Heart left ventricle (tissue), 16 donors: ENCODE results near the gene BMERB1. TPM values are rescaled to one million over a fixed set of nuclear protein-coding genes. Genes with fewer than 3 reads are reported as not detected.

ENCODE experiments used
- ATAC-seq, 4 donors: fragments of 200-7000 bp; cut with Tn5 transposase; one replicate each; pipeline ENCODE4 v1.9.1; 2020 to 2022; ENCODE audit warnings: moderate library complexity in 4 of 4, mild to moderate bottlenecking in 3 of 4, moderate number of reproducible peaks in 1 of 4
- DNase-seq, 5 donors: peaks; one replicate each; pipeline ENCODE4 v3.0.0-alpha.2; 2020
- H3K27ac ChIP-seq, 12 donors: fragments of 200-600 bp; sonication (generic) in 4 of 12; one replicate each; pipeline versions ENCODE4 v1.5.0 to v1.8.0; 2016 to 2022; ENCODE audit warnings: mild to moderate bottlenecking in 2 of 12
- H3K27me3 ChIP-seq, 9 donors: fragments of 200-600 bp; sonication (generic) in 2 of 9; one replicate each; pipeline versions ENCODE4 v1.5.1 to v1.8.0; 2016 to 2022; ENCODE audit warnings: mild to moderate bottlenecking in 3 of 9
- H3K36me3 ChIP-seq, 9 donors: fragments of 200-600 bp; sonication (generic) in 2 of 9; one replicate each; pipeline versions ENCODE4 v1.5.0 to v1.8.0; 2018 to 2022; ENCODE audit warnings: mild to moderate bottlenecking in 2 of 9
- H3K4me1 ChIP-seq, 12 donors: fragments of 200-600 bp; sonication (generic) in 4 of 12; one replicate each; pipeline versions ENCODE4 v1.5.0 to v1.8.0; 2016 to 2022; ENCODE audit warnings: mild to moderate bottlenecking in 3 of 12
- H3K4me3 ChIP-seq, 12 donors: fragments of 200-600 bp; sonication (generic) in 4 of 12; one replicate each; pipeline versions ENCODE4 v1.5.0 to v1.8.0; 2017 to 2022; ENCODE audit warnings: mild to moderate bottlenecking in 9 of 12, moderate library complexity in 4 of 12
- H3K9me3 ChIP-seq, 12 donors: fragments of 200-600 bp; sonication (generic) in 4 of 12; one replicate each; pipeline versions ENCODE4 v1.5.0 to v1.8.0; 2016 to 2022; ENCODE audit warnings: mild to moderate bottlenecking in 1 of 12
- CTCF ChIP-seq, 12 donors: fragments of 200-600 bp; sonication (generic) in 4 of 12; IDR thresholded peaks; one replicate each; pipeline versions ENCODE4 v1.5.0 to v1.8.0; 2018 to 2022; ENCODE audit warnings: antibody characterized with exemption in 12 of 12, mild to moderate bottlenecking in 5 of 12
- POLR2A ChIP-seq, 2 donors: fragments of 450-650 bp; IDR thresholded peaks; one replicate each; pipeline ENCODE4 v1.6.1; 2017; ENCODE audit warnings: antibody characterized with exemption in 2 of 2, mild to moderate bottlenecking in 2 of 2, moderate library complexity in 2 of 2
- WGBS, 4 donors: extraction: QIAGEN DNeasy Blood & Tissue Kit in 2 of 4; methylation state at CpG; one replicate each; pipeline versions ENCODE4 v1.1.5 to v1.1.7; 2013 to 2018; 5-methylcytosine and 5-hydroxymethylcytosine counted together
- intact Hi-C, 10 donors: fragments of 100-400 bp; cut with DNase I; formaldehyde crosslinking; loops; one replicate each; pipeline versions ENCODE4 v1.11.1 to v1.14.2; 2022
- polyA plus RNA-seq, 2 donors: library from polyadenylated mRNA; stranded (reverse); fragments of 200-250 nt; gene quantifications; one replicate each; pipeline ENCODE4 v1.2.3, GENCODE V29; 2013
- total RNA-seq, 9 donors: library from RNA; depleted of rRNA in 2 of 9; stranded (reverse); fragments of >200 nt in 2 of 9; fragmentation: NEBNext Ultra II Directional in 3 of 9; extraction: Animal tissue kit (Norgen Biotek cat#: 25700) in 3 of 9; gene quantifications; one replicate each; pipeline versions ENCODE4 v1.1.0 to v1.2.4, GENCODE V29; 2016 to 2023
- donor health status: ischemic (EF 13 %, LVEDD 7.1; RV severe dilation, severe dysfunction).
- donor health status: healthy with polysubstance abuse.
- donor health status: DM: no; HTN: yes; CAD: no.
- donor health status: DM: no; HTN: no; CAD: no.
- donor health status: ischemic (EF 25% LVEDD 6.9; RV normal size, moderate dysfunction).
- donor health status: ischemic (EF 25% LVEDD 5.7; RV mildly dilated, moderate dysfunction).
- donor health status: healthy.
- donor health status: DM: yes; HTN: yes; CAD: no.
- donor health status: ischemic (EF 35%, LVEDD 5.7; RV mildly dilated, moderate dysfunction).
- donor health status: nonischemic (EF 11% LVEDD 7.7; RV severe dilation, severe dysfunction).
- donor health status: DM: yes; HTN: yes; CAD: no.
- donor health status: PGD.
- donor health status: ischemic (EF 29% LVEDD 5.4; RV normal size, mild dysfunction).
- donor health status: nonischemic (EF 23%, LVEDD 6.1; RV moderate dilation, normal function).

The BMERB1 gene
- total and polyA plus RNA-seq, 11 donors, result 20.8 to 105 (median 70.5) TPM

- no peaks in the 10 kb centered on the region for H3K9me3 ChIP-seq
- 74 to 80% (median 78%) methylated on average over 5 of the region's 5 CpGs for WGBS, 4 donors
- no peak overlapping the region for H3K4me3 ChIP-seq
- ATAC-seq (no peak), DNase-seq (no peak)
- no peaks in the 10 kb centered on the region for H3K27me3 ChIP-seq
- H3K4me1 ChIP-seq, result peaks cover 0 to 22% (median 10%) of the 10 kb centered on the region in 12 donors
- TF ChIP-seq POLR2A (IDR thresholded peaks at IDR 0.05) (no peak), CTCF (IDR thresholded peaks at IDR 0.05) (no peak)
- no peaks in the 10 kb centered on the region for H3K36me3 ChIP-seq
- intact Hi-C loops, result loop anchor here in 2 of 10 donors (10.0 kb wide), 2 partner anchors 50 to 70 kb away; partner anchors contain the start of gene BMERB1 (in 1 of the 2)
- H3K27ac ChIP-seq, result no peak overlapping the region
Observed at GRCh38 chr16:15484662-15485061, 50.3 kb downstream of the BMERB1 start.

- DNase-seq (no peak), ATAC-seq (no peak)
- WGBS, 4 donors, result 92 to 95% (median 94%) methylated on average over 5 of the region's 5 CpGs
- intact Hi-C loops, result loop anchor here in 2 of 10 donors (10.0 kb wide), 2 partner anchors 50 to 70 kb away; partner anchors contain the start of gene BMERB1 (in 1 of the 2)
- no peak for TF ChIP-seq CTCF (IDR thresholded peaks at IDR 0.05)
- no peak for TF ChIP-seq POLR2A (IDR thresholded peaks at IDR 0.05)
- H3K27me3 ChIP-seq, result no peaks in the 10 kb centered on the region
- no peaks in the 10 kb centered on the region for H3K9me3 ChIP-seq
- H3K27ac ChIP-seq, result no peak overlapping the region
- peaks cover 0 to 27% (median 14%) of the 10 kb centered on the region in 12 donors for H3K4me1 ChIP-seq
- no peaks in the 10 kb centered on the region for H3K36me3 ChIP-seq
- no peak overlapping the region for H3K4me3 ChIP-seq
Observed at GRCh38 chr16:15485175-15485574, 50.8 kb downstream of the BMERB1 start.

GRCh38 chr16:15486661-15487060 is 52.3 kb downstream of the BMERB1 start:
- TF ChIP-seq CTCF (IDR thresholded peaks at IDR 0.05), result no peak
- no peak for TF ChIP-seq POLR2A (IDR thresholded peaks at IDR 0.05)
- WGBS, 4 donors, result 88 to 91% (median 89%) methylated on average over 1 of the region's 1 CpG
- Histone ChIP-seq H3K27me3 (no peaks in the 10 kb centered on the region), H3K9me3 (no peaks in the 10 kb centered on the region), H3K4me1 (peaks cover 0 to 30% (median 15%) of the 10 kb centered on the region in 12 donors), H3K36me3 (no peaks in the 10 kb centered on the region), H3K4me3 (no peak overlapping the region), H3K27ac (no peak overlapping the region)
- no peak for ATAC-seq
- intact Hi-C loops, result loop anchor here in 2 of 10 donors (10.0 kb wide), 2 partner anchors 52 to 68 kb away; partner anchors contain the start of gene BMERB1 (in 1 of the 2)
- no peak for DNase-seq

GRCh38 chr16:15487336-15488284 is 53.2 kb downstream of the BMERB1 start:
- Histone ChIP-seq H3K36me3 (no peaks in the 10 kb centered on the region), H3K4me3 (no peak overlapping the region), H3K9me3 (no peaks in the 10 kb centered on the region), H3K4me1 (peaks cover 0 to 22% (median 13%) of the 10 kb centered on the region in 12 donors), H3K27me3 (no peaks in the 10 kb centered on the region), H3K27ac (no peak overlapping the region)
- intact Hi-C loops, result loop anchor here in 2 of 10 donors (10.0 kb wide), 2 partner anchors 53 to 67 kb away; partner anchors contain the start of gene BMERB1 (in 1 of the 2)
- TF ChIP-seq POLR2A (IDR thresholded peaks at IDR 0.05), result no peak
- TF ChIP-seq CTCF (IDR thresholded peaks at IDR 0.05), result no peak
- WGBS, 4 donors, result 91 to 96% (median 95%) methylated on average over 12 of the region's 12 CpGs
- ATAC-seq (no peak), DNase-seq (no peak)
